Panc1 (cell line): ENCODE results near the gene OR2C3. TPM values are rescaled to one million over a fixed set of nuclear protein-coding genes. Genes with fewer than 3 reads are reported as not detected.

Source experiments
- ATAC-seq: fragments of 200-7000 bp; cut with Tn5 transposase; 2 replicates; pipeline ENCODE4 v1.9.1; 2020; ENCODE audit warnings: mild to moderate bottlenecking, moderate library complexity
- BruUV-seq: library from RNA; stranded (reverse); fragments of 400-500 nt; replicated peaks from 2 replicates; lab custom pipeline; 2021; lab: Mats Ljungman, UMichigan
- CTCF ChIA-PET: fragments of 300-600 bp; sonication (Branson Sonifier 250); formaldehyde crosslinking; loops from one replicate; lab custom pipeline; 2022; ENCODE audit warnings: antibody characterized with exemption; lab: Charles Lee
- POLR2A ChIA-PET: fragments of 300-600 bp; sonication (Branson Sonifier 250); formaldehyde crosslinking; loops from one replicate; lab custom pipeline; 2022; ENCODE audit warnings: antibody characterized with exemption; lab: Charles Lee
- DNase-seq: peaks from one replicate; pipeline ENCODE4 v3.0.0-alpha.2; 2010; ENCODE audit warnings: low read depth, low spot score
- H3K27ac ChIP-seq: 2 replicates; pipeline ENCODE4 v1.5.1; 2011; ENCODE audit warnings: mild to moderate bottlenecking, low read length, inconsistent platforms
- H3K27me3 ChIP-seq: fragments of 200-500 bp; sonication (Bioruptor generic); 2 replicates; pipeline ENCODE4 v1.6.0; 2014; ENCODE audit warnings: low read length, inconsistent platforms; ENCODE audit not compliant: control insufficient read depth, insufficient read depth
- H3K36me3 ChIP-seq: fragments of 200-500 bp; sonication (Bioruptor generic); 2 replicates; pipeline ENCODE4 v1.5.1; 2014; ENCODE audit warnings: inconsistent platforms, mild to moderate bottlenecking, low read length, moderate library complexity; ENCODE audit not compliant: control insufficient read depth, insufficient read depth
- H3K4me1 ChIP-seq: 2 replicates; pipeline ENCODE4 v1.5.1; 2011; ENCODE audit warnings: inconsistent platforms, mild to moderate bottlenecking, low read length, moderate library complexity; ENCODE audit not compliant: control insufficient read depth, insufficient read depth
- H3K4me3 ChIP-seq, 2 experiments: 2 replicates each; pipeline ENCODE4 v1.5.1; 2011 to 2012; ENCODE audit warnings: low read depth in 2 of 2, low read length in 2 of 2, mild to moderate bottlenecking in 2 of 2, inconsistent platforms in 1 of 2, moderate library complexity in 1 of 2
- H3K9me3 ChIP-seq: fragments of 200-500 bp; sonication (Bioruptor generic); 2 replicates; pipeline ENCODE4 v1.5.1; 2014; ENCODE audit warnings: low read depth, mild to moderate bottlenecking, inconsistent platforms, low read length, moderate library complexity; ENCODE audit not compliant: control insufficient read depth, insufficient read depth
- POLR2AphosphoS5 ChIP-seq: IDR thresholded peaks from 2 replicates; pipeline ENCODE4 v1.6.1; 2012; ENCODE audit warnings: mild to moderate bottlenecking, low read depth, low read length, moderate library complexity
- SIN3A ChIP-seq: IDR thresholded peaks from 2 replicates; pipeline ENCODE4 v1.6.1; 2012; ENCODE audit warnings: low read depth, mild to moderate bottlenecking, low read length, moderate library complexity, borderline replicate concordance; ENCODE audit not compliant: insufficient read depth
- TCF7L2 ChIP-seq: IDR thresholded peaks from 2 replicates; pipeline ENCODE4 v1.6.1; 2011; ENCODE audit warnings: mild to moderate bottlenecking, low read depth, low read length, inconsistent platforms
- in situ Hi-C: cut with HindIII; loops from 2 replicates; pipeline ENCODE4 v1.10.0; 2016; ENCODE audit warnings: low sequenced_read_pairs, low pct_unique_long_range_greater_than_20kb
- intact Hi-C: fragments of 100-400 bp; cut with micrococcal nuclease; formaldehyde crosslinking; loops from one replicate; pipeline ENCODE4 v1.10.0; 2022; ENCODE audit not compliant: unreplicated experiment
- total RNA-seq: library from RNA; stranded (reverse); gene quantifications from one replicate; pipeline ENCODE4 v1.2.1, GENCODE V29; 2021; ENCODE audit not compliant: unreplicated experiment
- TF ChIP-seq, protein P1 (sequence below), 2 experiments: IDR thresholded peaks; 2 replicates each; pipeline ENCODE4 v1.6.1; 2011 to 2012; ENCODE audit warnings: low read depth in 2 of 2, control low read depth in 1 of 2, low read length in 1 of 2, mild to moderate bottlenecking in 1 of 2, moderate library complexity in 1 of 2; ENCODE audit not compliant: insufficient read depth in 1 of 2
- TF ChIP-seq, protein P2 (sequence below): fragments of 450-650 bp; IDR thresholded peaks from 2 replicates; pipeline ENCODE4 v1.5.1; 2017; ENCODE audit warnings: mild to moderate bottlenecking

Gene OR2C3
- total RNA-seq, 1 experiment from 2014 or later = not detected

DNA sequence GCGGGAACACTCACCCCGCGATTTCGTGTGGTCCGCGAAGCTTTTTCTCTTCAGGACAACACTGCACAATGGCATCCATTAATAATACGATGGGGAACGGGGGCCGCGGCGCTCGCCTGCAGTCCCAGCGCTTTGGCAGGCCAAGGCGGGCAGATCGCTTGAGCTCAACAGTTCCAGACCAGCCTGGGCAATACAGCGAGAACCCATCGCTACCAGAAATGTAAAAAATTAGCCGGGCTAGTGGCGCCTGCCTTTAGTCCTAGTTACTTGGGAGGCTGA, 17.7 kb downstream of the OR2C3 start:
- ChIA-PET CTCF (no interaction called here), POLR2A (no interaction called here)
- in situ Hi-C loops = no loop called here
- intact Hi-C loops = no loop called here
- Histone ChIP-seq H3K27me3 (no peaks in the 10 kb centered on the region), H3K4me3 (no peak overlapping the region), H3K27ac (no peak overlapping the region), H3K9me3 (no peaks in the 10 kb centered on the region), H3K36me3 (no peaks in the 10 kb centered on the region), H3K4me1 (no peaks in the 10 kb centered on the region)
- no peak for ATAC-seq
- BruUV-seq = no TSS peak
- DNase-seq = no peak
- TF ChIP-seq, protein P1, sequence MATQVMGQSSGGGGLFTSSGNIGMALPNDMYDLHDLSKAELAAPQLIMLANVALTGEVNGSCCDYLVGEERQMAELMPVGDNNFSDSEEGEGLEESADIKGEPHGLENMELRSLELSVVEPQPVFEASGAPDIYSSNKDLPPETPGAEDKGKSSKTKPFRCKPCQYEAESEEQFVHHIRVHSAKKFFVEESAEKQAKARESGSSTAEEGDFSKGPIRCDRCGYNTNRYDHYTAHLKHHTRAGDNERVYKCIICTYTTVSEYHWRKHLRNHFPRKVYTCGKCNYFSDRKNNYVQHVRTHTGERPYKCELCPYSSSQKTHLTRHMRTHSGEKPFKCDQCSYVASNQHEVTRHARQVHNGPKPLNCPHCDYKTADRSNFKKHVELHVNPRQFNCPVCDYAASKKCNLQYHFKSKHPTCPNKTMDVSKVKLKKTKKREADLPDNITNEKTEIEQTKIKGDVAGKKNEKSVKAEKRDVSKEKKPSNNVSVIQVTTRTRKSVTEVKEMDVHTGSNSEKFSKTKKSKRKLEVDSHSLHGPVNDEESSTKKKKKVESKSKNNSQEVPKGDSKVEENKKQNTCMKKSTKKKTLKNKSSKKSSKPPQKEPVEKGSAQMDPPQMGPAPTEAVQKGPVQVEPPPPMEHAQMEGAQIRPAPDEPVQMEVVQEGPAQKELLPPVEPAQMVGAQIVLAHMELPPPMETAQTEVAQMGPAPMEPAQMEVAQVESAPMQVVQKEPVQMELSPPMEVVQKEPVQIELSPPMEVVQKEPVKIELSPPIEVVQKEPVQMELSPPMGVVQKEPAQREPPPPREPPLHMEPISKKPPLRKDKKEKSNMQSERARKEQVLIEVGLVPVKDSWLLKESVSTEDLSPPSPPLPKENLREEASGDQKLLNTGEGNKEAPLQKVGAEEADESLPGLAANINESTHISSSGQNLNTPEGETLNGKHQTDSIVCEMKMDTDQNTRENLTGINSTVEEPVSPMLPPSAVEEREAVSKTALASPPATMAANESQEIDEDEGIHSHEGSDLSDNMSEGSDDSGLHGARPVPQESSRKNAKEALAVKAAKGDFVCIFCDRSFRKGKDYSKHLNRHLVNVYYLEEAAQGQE (IDR thresholded peaks at IDR 0.05; ENCODE audit: insufficient read depth in 1 of 2, low read depth in 2 of 2, low read length in 1 of 2) = no peak
- TF ChIP-seq POLR2AphosphoS5 = no peak
- TF ChIP-seq, protein P2, sequence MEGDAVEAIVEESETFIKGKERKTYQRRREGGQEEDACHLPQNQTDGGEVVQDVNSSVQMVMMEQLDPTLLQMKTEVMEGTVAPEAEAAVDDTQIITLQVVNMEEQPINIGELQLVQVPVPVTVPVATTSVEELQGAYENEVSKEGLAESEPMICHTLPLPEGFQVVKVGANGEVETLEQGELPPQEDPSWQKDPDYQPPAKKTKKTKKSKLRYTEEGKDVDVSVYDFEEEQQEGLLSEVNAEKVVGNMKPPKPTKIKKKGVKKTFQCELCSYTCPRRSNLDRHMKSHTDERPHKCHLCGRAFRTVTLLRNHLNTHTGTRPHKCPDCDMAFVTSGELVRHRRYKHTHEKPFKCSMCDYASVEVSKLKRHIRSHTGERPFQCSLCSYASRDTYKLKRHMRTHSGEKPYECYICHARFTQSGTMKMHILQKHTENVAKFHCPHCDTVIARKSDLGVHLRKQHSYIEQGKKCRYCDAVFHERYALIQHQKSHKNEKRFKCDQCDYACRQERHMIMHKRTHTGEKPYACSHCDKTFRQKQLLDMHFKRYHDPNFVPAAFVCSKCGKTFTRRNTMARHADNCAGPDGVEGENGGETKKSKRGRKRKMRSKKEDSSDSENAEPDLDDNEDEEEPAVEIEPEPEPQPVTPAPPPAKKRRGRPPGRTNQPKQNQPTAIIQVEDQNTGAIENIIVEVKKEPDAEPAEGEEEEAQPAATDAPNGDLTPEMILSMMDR = no peak
- TF ChIP-seq TCF7L2 = no peak

DNA sequence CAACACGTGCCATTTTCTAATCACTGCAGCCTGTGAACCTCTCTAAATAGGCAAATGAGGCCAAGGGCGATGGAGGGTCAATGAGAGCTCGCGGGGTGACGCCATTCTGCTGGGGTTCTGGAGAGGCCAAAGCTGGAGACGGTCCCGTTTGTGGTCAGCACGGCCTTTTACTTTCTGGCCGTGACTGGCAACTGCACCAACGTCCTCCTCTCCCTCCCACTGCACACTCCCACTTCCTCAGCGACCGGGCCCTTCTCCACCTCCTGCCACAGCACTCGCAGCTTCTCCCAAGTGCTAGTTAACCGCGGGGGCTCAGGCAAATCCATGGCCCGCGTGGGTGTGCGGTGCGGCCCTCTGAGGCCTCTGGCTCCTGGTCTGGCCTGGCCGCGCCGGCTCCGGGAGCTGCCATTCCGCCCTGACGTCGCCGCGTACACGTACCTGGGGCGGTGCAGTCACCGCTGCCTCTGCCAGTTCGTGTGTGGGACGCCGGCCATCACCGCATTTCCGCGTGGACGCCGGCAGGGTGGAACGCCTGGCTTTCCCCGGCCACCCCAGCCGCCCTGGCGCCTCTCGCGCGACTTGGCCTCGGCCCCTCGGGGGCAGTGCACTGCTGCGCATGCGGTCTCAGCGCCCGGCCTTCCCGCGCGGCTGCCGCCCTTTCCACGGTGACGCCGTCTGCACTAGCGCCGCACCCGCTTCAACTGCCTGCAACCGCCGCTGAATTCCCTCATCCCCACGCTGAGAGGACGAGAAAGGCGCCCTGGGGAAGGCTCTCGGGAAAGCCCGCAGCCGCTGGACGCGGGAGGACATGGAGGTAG, 18.2 kb downstream of the OR2C3 start:
- ChIA-PET CTCF (no interaction called here), POLR2A (no interaction called here)
- Histone ChIP-seq H3K4me1 (no peaks in the 10 kb centered on the region), H3K27me3 (no peaks in the 10 kb centered on the region), H3K27ac (no peak overlapping the region), H3K36me3 (no peaks in the 10 kb centered on the region), H3K9me3 (no peaks in the 10 kb centered on the region), H3K4me3 (no peak overlapping the region)
- TF ChIP-seq, protein P1 (IDR thresholded peaks at IDR 0.05; ENCODE audit: insufficient read depth in 1 of 2, low read depth in 2 of 2, low read length in 1 of 2) = no peak
- TF ChIP-seq TCF7L2 (no peak), SIN3A (no peak), POLR2AphosphoS5 (no peak)
- TF ChIP-seq, protein P2 = no peak
- no TSS peak for BruUV-seq
- in situ Hi-C loops (no loop called here), intact Hi-C loops (no loop called here)
- ATAC-seq (no peak), DNase-seq (no peak)
